ENCODE results near the gene C16orf89. TPM values are rescaled to one million over a fixed set of nuclear protein-coding genes. Genes with fewer than 3 reads are reported as not detected.

C16orf89 gene
- total and polyA plus RNA-seq, 4 donors, result 17.7 to 416 (median 60.2) TPM

DNA sequence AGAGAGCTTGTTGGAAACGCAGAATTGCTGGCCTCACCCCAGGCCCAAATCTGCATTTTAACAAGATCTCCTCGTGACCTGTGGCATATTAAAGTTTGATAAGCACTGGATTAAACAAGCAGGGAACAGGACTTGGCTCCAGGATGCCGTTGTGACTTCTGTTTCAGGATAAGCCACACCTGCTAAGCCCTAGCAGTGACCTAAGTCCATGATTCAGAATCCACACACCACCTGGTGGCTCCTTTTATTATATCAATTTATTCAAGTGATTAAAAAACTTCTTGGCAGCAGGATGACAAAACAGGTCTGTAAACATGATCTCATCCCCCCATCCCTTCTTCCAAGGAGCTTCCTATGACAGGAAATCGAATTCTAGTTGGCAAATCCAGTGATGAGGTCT is 41.1 kb downstream of the C16orf89 start:
- Histone ChIP-seq H3K4me1 (ENCODE audit: control insufficient read depth, insufficient read depth, low read length) (peaks cover 14% of the 10 kb centered on the region), H3K36me3 (ENCODE audit: control insufficient read depth, insufficient read depth, low read length) (peaks cover 38% of the 10 kb centered on the region), H3K4me3 (ENCODE audit: low read depth, low read length) (no peak overlapping the region), H3K27ac (ENCODE audit: low read depth, low read length) (no peak overlapping the region), H3K9me3 (ENCODE audit: control insufficient read depth, insufficient read depth, low read length) (no peaks in the 10 kb centered on the region), H3K27me3 (ENCODE audit: control insufficient read depth, insufficient read depth, low read length) (no peaks in the 10 kb centered on the region)
- peak in 2 of 6 donors; percentile 19 to 64 for DNase-seq (ENCODE audit: low read depth in 4 of 6, low spot score in 6 of 6)
- 77% methylated on average over 3 of the region's 4 CpGs for WGBS (ENCODE audit: insufficient coverage)

DNA sequence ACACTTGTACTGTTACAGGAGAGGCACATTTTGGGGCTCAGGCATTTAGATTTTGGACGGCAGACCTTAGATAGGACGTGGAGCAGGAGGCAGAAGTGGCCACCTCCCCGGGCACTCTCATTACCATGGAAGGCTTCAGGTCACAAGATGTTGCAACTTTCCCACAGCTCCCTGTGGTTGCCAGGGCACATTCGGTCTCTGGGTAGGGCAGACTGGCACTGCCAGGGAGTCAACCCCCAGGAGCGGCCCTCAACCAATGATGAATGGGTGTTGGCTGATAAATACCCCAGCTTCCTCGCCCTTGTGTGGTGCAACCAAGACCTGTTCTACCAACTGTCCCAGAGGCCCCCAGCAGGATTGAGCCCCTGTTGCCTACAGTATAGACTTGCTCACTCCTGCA is 43.2 kb downstream of the C16orf89 start:
- peaks cover 14% of the 10 kb centered on the region for H3K4me1 ChIP-seq (ENCODE audit: control insufficient read depth, insufficient read depth, low read length)
- no peak overlapping the region for H3K27ac ChIP-seq (ENCODE audit: low read depth, low read length)
- peaks cover 17% of the 10 kb centered on the region for H3K36me3 ChIP-seq (ENCODE audit: control insufficient read depth, insufficient read depth, low read length)
- WGBS (ENCODE audit: insufficient coverage), result 100% methylated on average over 4 of the region's 6 CpGs
- H3K9me3 ChIP-seq (ENCODE audit: control insufficient read depth, insufficient read depth, low read length), result no peaks in the 10 kb centered on the region
- no peak for DNase-seq (ENCODE audit: low read depth in 4 of 6, low spot score in 6 of 6)
- no peaks in the 10 kb centered on the region for H3K27me3 ChIP-seq (ENCODE audit: control insufficient read depth, insufficient read depth, low read length)
- H3K4me3 ChIP-seq (ENCODE audit: low read depth, low read length), result no peak overlapping the region

DNA sequence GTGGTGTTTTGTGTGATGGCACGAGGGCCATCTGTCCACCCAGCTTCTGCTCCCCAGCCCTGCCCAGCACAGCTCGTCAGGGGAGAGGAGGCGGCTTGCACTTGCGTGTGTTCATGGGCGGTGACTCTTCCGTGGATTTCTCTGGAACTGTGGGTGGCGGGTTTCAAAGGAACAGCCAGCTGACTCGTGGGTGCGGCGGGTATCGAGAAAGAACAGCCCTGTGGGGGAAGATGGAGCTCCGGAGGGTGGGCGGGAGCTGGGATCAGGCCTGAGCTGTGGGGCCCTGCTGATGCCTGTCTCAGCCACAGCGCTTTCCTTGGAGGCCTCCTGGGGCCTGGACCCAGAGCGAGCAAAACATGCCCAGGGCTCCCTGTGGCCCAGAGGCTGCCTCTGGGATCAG is 45.2 kb downstream of the C16orf89 start:
- no peaks in the 10 kb centered on the region for H3K9me3 ChIP-seq (ENCODE audit: control insufficient read depth, insufficient read depth, low read length)
- H3K4me1 ChIP-seq (ENCODE audit: control insufficient read depth, insufficient read depth, low read length), result peaks cover 14% of the 10 kb centered on the region
- no peak overlapping the region for H3K27ac ChIP-seq (ENCODE audit: low read depth, low read length)
- H3K36me3 ChIP-seq (ENCODE audit: control insufficient read depth, insufficient read depth, low read length), result peaks cover 6% of the 10 kb centered on the region
- H3K27me3 ChIP-seq (ENCODE audit: control insufficient read depth, insufficient read depth, low read length), result no peaks in the 10 kb centered on the region
- no peak for DNase-seq (ENCODE audit: low read depth in 4 of 6, low spot score in 6 of 6)
- H3K4me3 ChIP-seq (ENCODE audit: low read depth, low read length), result no peak overlapping the region
- 73% methylated on average over 15 of the region's 15 CpGs for WGBS (ENCODE audit: insufficient coverage)

DNA sequence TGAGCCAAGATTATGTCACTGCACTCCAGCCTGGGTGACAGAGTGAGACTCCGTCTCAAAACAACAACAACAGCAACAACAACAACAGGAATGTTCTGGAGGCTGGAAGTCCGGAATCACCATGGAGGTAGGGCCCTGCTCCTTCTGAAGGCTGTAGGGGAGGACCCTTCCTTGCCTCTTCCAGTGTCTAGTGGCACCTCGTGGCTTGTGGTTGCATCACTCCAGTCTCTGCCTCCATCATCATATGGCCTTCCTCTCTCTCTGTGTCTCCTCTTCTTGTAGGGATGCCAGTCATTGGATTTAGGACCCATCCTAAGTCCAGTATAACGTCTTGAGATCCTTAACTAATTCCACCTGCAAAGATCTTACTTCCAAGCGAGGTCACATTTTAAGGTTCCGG is 46.0 kb downstream of the C16orf89 start:
- 90% methylated on average over 2 of the region's 6 CpGs for WGBS (ENCODE audit: insufficient coverage)
- Histone ChIP-seq H3K4me3 (ENCODE audit: low read depth, low read length) (no peak overlapping the region), H3K27me3 (ENCODE audit: control insufficient read depth, insufficient read depth, low read length) (no peaks in the 10 kb centered on the region), H3K9me3 (ENCODE audit: control insufficient read depth, insufficient read depth, low read length) (no peaks in the 10 kb centered on the region), H3K27ac (ENCODE audit: low read depth, low read length) (no peak overlapping the region), H3K4me1 (ENCODE audit: control insufficient read depth, insufficient read depth, low read length) (peaks cover 7% of the 10 kb centered on the region), H3K36me3 (ENCODE audit: control insufficient read depth, insufficient read depth, low read length) (no peaks in the 10 kb centered on the region)
- no peak for DNase-seq (ENCODE audit: low read depth in 4 of 6, low spot score in 6 of 6)

DNA sequence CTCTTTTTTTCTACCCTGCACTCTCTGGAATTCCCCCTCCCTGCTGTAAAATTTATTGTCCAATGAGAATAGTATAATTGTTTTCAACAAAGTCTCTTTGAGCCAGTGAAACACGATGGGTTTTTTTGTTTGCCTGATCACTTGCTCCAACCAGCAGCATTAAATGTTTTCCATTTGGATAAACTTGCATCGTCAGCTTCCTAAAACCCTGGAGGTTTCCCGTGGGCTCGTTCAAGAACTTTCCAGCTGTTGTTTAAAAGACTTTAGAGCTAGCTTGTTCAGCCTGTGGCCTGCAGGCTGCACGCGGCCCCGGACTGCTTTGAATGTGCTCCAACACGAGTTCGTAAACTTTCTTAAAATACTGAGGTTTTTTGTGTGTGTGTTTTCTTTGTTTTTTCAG is 47.0 kb downstream of the C16orf89 start:
- WGBS (ENCODE audit: insufficient coverage), result 9% methylated on average over 6 of the region's 9 CpGs
- H3K27ac ChIP-seq (ENCODE audit: low read depth, low read length), result peak overlapping the region; percentile 84
- DNase-seq (ENCODE audit: low read depth in 4 of 6, low spot score in 6 of 6), result peak in 2 of 6 donors; percentile 60 to 70
- H3K36me3 ChIP-seq (ENCODE audit: control insufficient read depth, insufficient read depth, low read length), result no peaks in the 10 kb centered on the region
- H3K9me3 ChIP-seq (ENCODE audit: control insufficient read depth, insufficient read depth, low read length), result no peaks in the 10 kb centered on the region
- no peak overlapping the region for H3K4me3 ChIP-seq (ENCODE audit: low read depth, low read length)
- H3K27me3 ChIP-seq (ENCODE audit: control insufficient read depth, insufficient read depth, low read length), result no peaks in the 10 kb centered on the region
- peaks cover 7% of the 10 kb centered on the region for H3K4me1 ChIP-seq (ENCODE audit: control insufficient read depth, insufficient read depth, low read length)

DNA sequence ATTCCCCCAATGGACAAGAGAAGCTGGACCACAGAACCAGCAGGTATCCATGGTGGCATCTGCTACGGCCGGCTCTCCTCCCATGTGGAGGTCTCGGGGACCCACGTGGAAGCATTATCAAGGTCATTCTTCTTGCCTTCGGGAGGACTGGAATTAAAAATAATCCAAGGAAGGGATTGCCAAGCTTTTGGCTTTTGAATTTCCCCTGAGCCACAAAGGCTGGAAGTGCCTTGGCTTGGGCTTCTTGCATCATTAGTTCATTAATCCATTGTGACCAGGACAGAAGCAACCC is 48.1 kb downstream of the C16orf89 start:
- no peaks in the 10 kb centered on the region for H3K36me3 ChIP-seq (ENCODE audit: control insufficient read depth, insufficient read depth, low read length)
- H3K27me3 ChIP-seq (ENCODE audit: control insufficient read depth, insufficient read depth, low read length), result no peaks in the 10 kb centered on the region
- H3K4me3 ChIP-seq (ENCODE audit: low read depth, low read length), result no peak overlapping the region
- WGBS (ENCODE audit: insufficient coverage), result 77% methylated on average over 5 of the region's 5 CpGs
- no peak for DNase-seq (ENCODE audit: low read depth in 4 of 6, low spot score in 6 of 6)
- H3K4me1 ChIP-seq (ENCODE audit: control insufficient read depth, insufficient read depth, low read length), result peaks cover 7% of the 10 kb centered on the region
- H3K9me3 ChIP-seq (ENCODE audit: control insufficient read depth, insufficient read depth, low read length), result no peaks in the 10 kb centered on the region
- no peak overlapping the region for H3K27ac ChIP-seq (ENCODE audit: low read depth, low read length)

DNA sequence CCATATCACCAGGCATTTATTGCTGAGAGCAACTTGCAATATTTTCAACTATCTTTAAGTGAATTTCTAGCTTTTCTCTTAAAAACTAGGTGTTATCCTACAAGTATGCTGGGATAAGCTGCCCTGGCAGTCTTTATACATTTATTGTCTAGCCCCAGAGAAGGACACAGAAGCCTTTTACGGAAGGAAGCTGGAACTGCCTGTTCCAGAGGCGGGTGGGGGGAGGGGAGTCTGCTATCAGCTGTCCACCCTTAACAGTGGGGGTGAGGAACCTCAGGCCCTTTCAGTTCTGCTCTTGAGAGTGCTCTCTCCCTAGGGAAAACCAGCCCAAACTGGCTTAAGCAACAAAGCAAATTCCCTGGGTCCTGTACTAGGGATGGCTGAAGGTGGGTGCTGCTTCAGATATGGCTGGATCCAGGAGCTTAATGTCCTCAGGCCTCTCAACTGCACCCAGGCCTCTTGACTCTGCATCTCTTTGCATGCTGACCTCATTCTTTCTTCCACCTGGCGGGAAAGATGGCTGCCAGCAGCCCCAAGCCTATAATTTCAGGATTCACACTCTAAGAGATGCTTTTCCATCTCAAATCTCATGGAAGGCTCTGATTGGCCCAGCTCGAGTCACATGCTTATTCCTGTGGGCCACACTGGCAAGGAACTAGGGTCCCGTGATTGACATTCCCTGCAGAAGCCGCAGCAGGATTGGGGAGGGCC is 48.6 kb downstream of the C16orf89 start:
- H3K4me1 ChIP-seq (ENCODE audit: control insufficient read depth, insufficient read depth, low read length), result peaks cover 7% of the 10 kb centered on the region
- no peaks in the 10 kb centered on the region for H3K9me3 ChIP-seq (ENCODE audit: control insufficient read depth, insufficient read depth, low read length)
- no peak overlapping the region for H3K27ac ChIP-seq (ENCODE audit: low read depth, low read length)
- no peaks in the 10 kb centered on the region for H3K27me3 ChIP-seq (ENCODE audit: control insufficient read depth, insufficient read depth, low read length)
- no peaks in the 10 kb centered on the region for H3K36me3 ChIP-seq (ENCODE audit: control insufficient read depth, insufficient read depth, low read length)
- H3K4me3 ChIP-seq (ENCODE audit: low read depth, low read length), result no peak overlapping the region
- WGBS (ENCODE audit: insufficient coverage), result 79% methylated on average over 4 of the region's 6 CpGs
- no peak for DNase-seq (ENCODE audit: low read depth in 4 of 6, low spot score in 6 of 6)

DNA sequence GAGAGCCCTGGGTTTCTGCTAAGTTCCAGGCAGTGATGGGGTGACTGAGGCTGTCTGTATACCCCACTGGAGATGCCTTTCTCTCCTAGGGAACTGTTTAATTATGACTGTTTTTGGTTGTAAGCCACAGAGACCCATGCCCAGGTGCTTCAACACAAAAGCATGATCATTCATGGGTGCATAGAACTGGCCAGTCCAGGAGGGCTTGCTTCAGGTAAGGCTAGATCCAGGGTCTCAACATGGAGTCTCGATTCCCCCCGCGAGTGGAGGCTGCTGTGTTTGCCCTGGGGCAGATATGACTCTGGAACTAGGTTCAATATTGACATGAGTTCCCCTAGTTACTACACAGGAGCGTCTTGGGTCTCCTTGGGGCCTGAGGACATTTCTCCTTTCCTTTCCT is 49.9 kb downstream of the C16orf89 start:
- H3K27ac ChIP-seq (ENCODE audit: low read depth, low read length), result no peak overlapping the region
- H3K4me1 ChIP-seq (ENCODE audit: control insufficient read depth, insufficient read depth, low read length), result peaks cover 7% of the 10 kb centered on the region
- DNase-seq (ENCODE audit: low read depth in 4 of 6, low spot score in 6 of 6), result no peak
- H3K36me3 ChIP-seq (ENCODE audit: control insufficient read depth, insufficient read depth, low read length), result no peaks in the 10 kb centered on the region
- no peak overlapping the region for H3K4me3 ChIP-seq (ENCODE audit: low read depth, low read length)
- H3K9me3 ChIP-seq (ENCODE audit: control insufficient read depth, insufficient read depth, low read length), result no peaks in the 10 kb centered on the region
- peaks cover 4% of the 10 kb centered on the region for H3K27me3 ChIP-seq (ENCODE audit: control insufficient read depth, insufficient read depth, low read length)
- 92% methylated on average over 4 of the region's 4 CpGs for WGBS (ENCODE audit: insufficient coverage)

DNA sequence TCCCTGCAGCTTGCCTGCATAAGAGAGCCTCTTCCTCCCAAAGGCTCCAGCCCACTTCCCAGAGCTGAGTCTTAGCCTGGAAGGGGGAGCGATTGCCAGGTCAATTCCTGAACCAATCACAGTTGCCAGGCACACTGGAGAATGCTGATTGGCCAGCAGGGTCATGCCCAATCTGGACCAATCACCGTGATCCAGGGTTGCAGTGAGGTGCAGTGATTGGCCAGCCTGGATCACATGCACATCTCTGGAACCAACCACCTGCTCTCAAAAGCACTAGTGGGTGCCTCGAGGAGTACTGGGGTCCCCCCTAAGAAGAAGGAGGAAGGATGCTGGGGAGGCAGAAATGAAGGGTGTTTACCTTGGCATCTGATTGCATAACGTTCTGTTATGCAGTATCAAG is 50.4 kb downstream of the C16orf89 start:
- DNase-seq (ENCODE audit: low read depth in 4 of 6, low spot score in 6 of 6), result no peak
- H3K36me3 ChIP-seq (ENCODE audit: control insufficient read depth, insufficient read depth, low read length), result no peaks in the 10 kb centered on the region
- no peaks in the 10 kb centered on the region for H3K9me3 ChIP-seq (ENCODE audit: control insufficient read depth, insufficient read depth, low read length)
- peaks cover 2% of the 10 kb centered on the region for H3K4me1 ChIP-seq (ENCODE audit: control insufficient read depth, insufficient read depth, low read length)
- WGBS (ENCODE audit: insufficient coverage), result 82% methylated on average over 4 of the region's 4 CpGs
- H3K4me3 ChIP-seq (ENCODE audit: low read depth, low read length), result no peak overlapping the region
- H3K27me3 ChIP-seq (ENCODE audit: control insufficient read depth, insufficient read depth, low read length), result peaks cover 7% of the 10 kb centered on the region
- no peak overlapping the region for H3K27ac ChIP-seq (ENCODE audit: low read depth, low read length)

DNA sequence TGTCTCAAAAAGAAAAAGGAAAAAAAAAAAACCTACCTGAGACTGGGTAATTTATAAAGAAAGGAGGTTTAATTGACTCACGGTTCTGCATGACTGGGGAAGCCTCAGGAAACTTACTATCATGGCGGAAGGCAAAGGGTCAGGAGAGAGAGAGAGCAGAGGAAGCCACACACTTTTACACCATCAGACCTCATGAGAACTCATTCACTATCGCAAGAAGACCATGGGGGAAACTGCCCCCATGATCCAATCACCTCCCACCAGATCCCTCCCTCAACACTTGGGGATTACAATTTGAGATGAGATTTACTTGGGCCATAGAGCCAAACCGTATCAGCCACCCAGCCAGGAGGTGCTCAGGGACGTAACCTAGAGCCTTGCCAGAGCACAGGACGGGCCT is 52.9 kb downstream of the C16orf89 start:
- no peak overlapping the region for H3K27ac ChIP-seq (ENCODE audit: low read depth, low read length)
- no peak overlapping the region for H3K4me3 ChIP-seq (ENCODE audit: low read depth, low read length)
- H3K36me3 ChIP-seq (ENCODE audit: control insufficient read depth, insufficient read depth, low read length), result peaks cover 3% of the 10 kb centered on the region
- H3K9me3 ChIP-seq (ENCODE audit: control insufficient read depth, insufficient read depth, low read length), result no peaks in the 10 kb centered on the region
- H3K4me1 ChIP-seq (ENCODE audit: control insufficient read depth, insufficient read depth, low read length), result no peaks in the 10 kb centered on the region
- H3K27me3 ChIP-seq (ENCODE audit: control insufficient read depth, insufficient read depth, low read length), result peaks cover 7% of the 10 kb centered on the region
- 83% methylated on average over 3 of the region's 6 CpGs for WGBS (ENCODE audit: insufficient coverage)
- DNase-seq (ENCODE audit: low read depth in 4 of 6, low spot score in 6 of 6), result no peak

All from spinal cord (tissue), 10 donors.